ENCODE data around the gene PNPLA8.
"Not testable (repeated sequence)": the region's sequence is repeated elsewhere in the genome, so short reads cannot be mapped to it uniquely, and the experiment has no call there.

PNPLA8 gene

GRCh38 chr7:108479751-108480150 lies 46.2 kb downstream of the PNPLA8 start:
- TF ChIP-seq CTCF (IDR thresholded peaks at IDR 0.05; ENCODE audit: extremely low read depth, insufficient read depth, missing control alignments) = no peak
- in situ Hi-C loops (cut with MboI; ENCODE audit: low pct_unique_long_range_greater_than_20kb, low sequenced_read_pairs, unreplicated experiment) = no loop called here
- no peak for DNase-seq (ENCODE audit: low spot score)

GRCh38 chr7:108479118-108479517 lies 46.8 kb downstream of the PNPLA8 start:
- TF ChIP-seq CTCF (IDR thresholded peaks at IDR 0.05; ENCODE audit: extremely low read depth, insufficient read depth, missing control alignments) = no peak
- in situ Hi-C loops (cut with MboI; ENCODE audit: low pct_unique_long_range_greater_than_20kb, low sequenced_read_pairs, unreplicated experiment) = no loop called here
- no peak for DNase-seq (ENCODE audit: low spot score)

GRCh38 chr7:108468246-108468645 lies 57.7 kb downstream of the PNPLA8 start:
- DNase-seq (ENCODE audit: low spot score) = no peak
- no peak for TF ChIP-seq CTCF (IDR thresholded peaks at IDR 0.05; ENCODE audit: extremely low read depth, insufficient read depth, missing control alignments)
- in situ Hi-C loops (cut with MboI; ENCODE audit: low pct_unique_long_range_greater_than_20kb, low sequenced_read_pairs, unreplicated experiment) = loop anchor here (10.0 kb wide), 1 partner anchor 283 kb away; no protein-coding TSS in a partner anchor

- no peak for DNase-seq (ENCODE audit: low spot score)
- in situ Hi-C loops (cut with MboI; ENCODE audit: low pct_unique_long_range_greater_than_20kb, low sequenced_read_pairs, unreplicated experiment) = loop anchor here (10.0 kb wide), 1 partner anchor 283 kb away; no protein-coding TSS in a partner anchor
- TF ChIP-seq CTCF (IDR thresholded peaks at IDR 0.05; ENCODE audit: extremely low read depth, insufficient read depth, missing control alignments) = no peak
These were observed 58.5 kb downstream of the PNPLA8 start for GRCh38 chr7:108467391-108467790.

GRCh38 chr7:108466322-108466721 lies 59.6 kb downstream of the PNPLA8 start:
- in situ Hi-C loops (cut with MboI; ENCODE audit: low pct_unique_long_range_greater_than_20kb, low sequenced_read_pairs, unreplicated experiment) = loop anchor here (10.0 kb wide), 1 partner anchor 282 kb away; no protein-coding TSS in a partner anchor

GRCh38 chr7:108464743-108465142 lies 61.2 kb downstream of the PNPLA8 start:
- in situ Hi-C loops (cut with MboI; ENCODE audit: low pct_unique_long_range_greater_than_20kb, low sequenced_read_pairs, unreplicated experiment) = loop anchor here (10.0 kb wide), 1 partner anchor 280 kb away; no protein-coding TSS in a partner anchor
- TF ChIP-seq CTCF (IDR thresholded peaks at IDR 0.05; ENCODE audit: extremely low read depth, insufficient read depth, missing control alignments) = no peak
- no peak for DNase-seq (ENCODE audit: low spot score)

More at GRCh38 chr7:108466322-108466721, 59.6 kb downstream of the PNPLA8 start:
- DNase-seq (ENCODE audit: low spot score) = not testable (repeated sequence)

- no peak for DNase-seq (ENCODE audit: low spot score)
- in situ Hi-C loops (cut with MboI; ENCODE audit: low pct_unique_long_range_greater_than_20kb, low sequenced_read_pairs, unreplicated experiment) = loop anchor here (10.0 kb wide), 1 partner anchor 279 kb away; no protein-coding TSS in a partner anchor
These were observed 62.3 kb downstream of the PNPLA8 start for GRCh38 chr7:108463613-108464012.

More at GRCh38 chr7:108463613-108464012, 62.3 kb downstream of the PNPLA8 start:
- no peak for TF ChIP-seq CTCF (IDR thresholded peaks at IDR 0.05; ENCODE audit: extremely low read depth, insufficient read depth, missing control alignments)

Measured in GM13977 (cell line).